ENCODE results near the gene TMEM219. TPM values are rescaled to one million over a fixed set of nuclear protein-coding genes. Genes with fewer than 3 reads are reported as not detected.

The TMEM219 gene
- total and polyA plus RNA-seq, 9 of the 15 experiments (the other 6 are each of a cell fraction or from before 2014, with no cell fraction given), result 35.3 to 62.8 (median 55.5) TPM

- TF ChIP-seq JUND (IDR thresholded peaks at IDR 0.05; ENCODE audit: borderline replicate concordance, low read depth, low read length) (peak; percentile 88), JUND (tag; IDR thresholded peaks at IDR 0.05; ENCODE audit: borderline replicate concordance, low read depth, low read length) (no peak), TAF7 (tag; IDR thresholded peaks at IDR 0.05) (peak; percentile 69), LARP7 (IDR thresholded peaks at IDR 0.05) (no peak), HMG20B (CRISPR knock-in tag; IDR thresholded peaks at IDR 0.05) (no peak)
Observed at GRCh38 chr16:29961479-29962343, at the start of gene TMEM219 (continued).

- no peak overlapping the region for H3K4me2 ChIP-seq (ENCODE audit: insufficient read depth, low read length)
- H3K36me3 ChIP-seq (ENCODE audit: control insufficient read depth, insufficient read depth, low read length), result peaks cover 12% of the 10 kb centered on the region; the same call in 2 of the 3 replicates
- no peaks in the 10 kb centered on the region for H3K27me3 ChIP-seq (ENCODE audit: control insufficient read depth in 2 of 2, insufficient read depth in 2 of 2, low read length in 2 of 2)
- CTCF ChIA-PET (ENCODE audit: low intra/inter-chr PET ratio), result interaction anchor here (0.6 kb wide), 1 partner anchor 107 kb away, joined by 4 read pairs; no protein-coding TSS in a partner anchor
- no peaks in the 10 kb centered on the region for H3K9me3 ChIP-seq (replicated peaks; ENCODE audit: control insufficient read depth, insufficient read depth, low read depth, low read length)
- 76% methylated on average over 10 of the region's 11 CpGs for WGBS (ENCODE audit: insufficient coverage, low coverage, missing lambda C conversion rate)
- no peaks in the 10 kb centered on the region for H3K9me1 ChIP-seq (ENCODE audit: control insufficient read depth, insufficient read depth, low read length)
- ATAC-seq (no peak; the same call in 2 of the 3 replicates), FAIRE-seq (no peak), DNase-seq (ENCODE audit: extremely low read depth in 1 of 4, low spot score in 3 of 4) (no peak)
- TF ChIP-seq POLR2G (IDR thresholded peaks at IDR 0.05; ENCODE audit: low read depth, low read length) (peak; percentile 63; the same call in 1 of the 2 replicates), ASH1L (IDR thresholded peaks at IDR 0.05; ENCODE audit: borderline replicate concordance, low read depth, partially characterized antibody) (no peak), RBFOX2 (IDR thresholded peaks at IDR 0.05; ENCODE audit: low read depth, low read length) (0 out of 2 replicates have a peak, but pooled peaks have one; percentile 4), SUPT5H (IDR thresholded peaks at IDR 0.05) (0 out of 2 replicates have a peak, but pooled peaks have one; percentile 36)
- TF ChIP-seq, protein P1, sequence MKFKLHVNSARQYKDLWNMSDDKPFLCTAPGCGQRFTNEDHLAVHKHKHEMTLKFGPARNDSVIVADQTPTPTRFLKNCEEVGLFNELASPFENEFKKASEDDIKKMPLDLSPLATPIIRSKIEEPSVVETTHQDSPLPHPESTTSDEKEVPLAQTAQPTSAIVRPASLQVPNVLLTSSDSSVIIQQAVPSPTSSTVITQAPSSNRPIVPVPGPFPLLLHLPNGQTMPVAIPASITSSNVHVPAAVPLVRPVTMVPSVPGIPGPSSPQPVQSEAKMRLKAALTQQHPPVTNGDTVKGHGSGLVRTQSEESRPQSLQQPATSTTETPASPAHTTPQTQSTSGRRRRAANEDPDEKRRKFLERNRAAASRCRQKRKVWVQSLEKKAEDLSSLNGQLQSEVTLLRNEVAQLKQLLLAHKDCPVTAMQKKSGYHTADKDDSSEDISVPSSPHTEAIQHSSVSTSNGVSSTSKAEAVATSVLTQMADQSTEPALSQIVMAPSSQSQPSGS (CRISPR knock-in tag; IDR thresholded peaks at IDR 0.05), result no peak
- no peak overlapping the region for H2AFZ ChIP-seq (ENCODE audit: low read depth, low read length)
- H3K4me1 ChIP-seq (replicated peaks in 1 of 2; ENCODE audit: control insufficient read depth in 2 of 2, insufficient read depth in 2 of 2, low read length in 2 of 2), result peaks cover 0 to 9% of the 10 kb centered on the region in 2 experiments; a peak in 2 of 5 replicates
- H3K4me3 ChIP-seq, result no peak overlapping the region
- no TSS peak for BruUV-seq (replicated peaks)
- peak overlapping the region in 1 of 2 experiments; percentile 57; a peak in 1 of 4 replicates for H3K9ac ChIP-seq (ENCODE audit: insufficient read depth in 1 of 2, low read depth in 2 of 2, low read length in 2 of 2)
- POLR2A ChIA-PET, result interaction anchor here (1.3 to 3.2 kb wide), 2 partner anchors 12 to 14 kb away, joined by 5 to 10 read pairs; partner anchors contain the start of genes ASPHD1, KCTD13 and SEZ6L2
- H3K27ac ChIP-seq (ENCODE audit: extremely low read depth, low read depth, low read length), result no peak overlapping the region
- in situ Hi-C loops (cut with MboI) (no loop called here), intact Hi-C loops (cut with micrococcal nuclease) (no loop called here)
- no peaks in the 10 kb centered on the region for H3K79me2 ChIP-seq (ENCODE audit: control insufficient read depth, insufficient read depth, low read length)
- H4K20me1 ChIP-seq (replicated peaks; ENCODE audit: control insufficient read depth, insufficient read depth, low read length), result no peaks in the 10 kb centered on the region
Observed at GRCh38 chr16:29912087-29912486, 49.8 kb upstream of the TMEM219 start.
